Small intestine (tissue), 7 donors: Measurements from ENCODE around the gene UTY. TPM values are rescaled to one million over a fixed set of nuclear protein-coding genes. Genes with fewer than 3 reads are reported as not detected.

ENCODE experiments used
- DNase-seq, 2 donors: peaks; one replicate each; pipeline versions ENCODE4 v3.0.0 to v3.0.0-alpha.2; 2013
- FAIRE-seq: peaks from 2 replicates; lab custom pipeline; 2012; peaks lifted over from hg19 to GRCh38; lab: Jason Lieb, UNC
- H3K27ac ChIP-seq, 3 donors: one replicate each; pipeline ENCODE4 v1.5.1; 2013; ENCODE audit warnings: low read length in 2 of 3, mild to moderate bottlenecking in 2 of 3, control low read depth in 1 of 3, inconsistent platforms in 1 of 3, low read depth in 1 of 3, moderate library complexity in 1 of 3
- H3K27me3 ChIP-seq, 3 donors: one replicate each; pipeline ENCODE4 v1.6.1; 2013; ENCODE audit warnings: low read length in 3 of 3, inconsistent platforms in 1 of 3; ENCODE audit not compliant: control insufficient read depth in 3 of 3, insufficient read depth in 3 of 3
- H3K36me3 ChIP-seq, 3 donors: one replicate each; pipeline ENCODE4 v1.6.1; 2013; ENCODE audit warnings: low read length in 3 of 3, inconsistent platforms in 1 of 3, low read depth in 1 of 3, mild to moderate bottlenecking in 1 of 3, moderate library complexity in 1 of 3; ENCODE audit not compliant: control insufficient read depth in 3 of 3, insufficient read depth in 2 of 3
- H3K4me1 ChIP-seq, 3 donors: one replicate each; pipeline ENCODE4 v1.6.1; 2013; ENCODE audit warnings: low read length in 2 of 3, inconsistent platforms in 1 of 3, low read depth in 1 of 3, mild to moderate bottlenecking in 1 of 3, moderate library complexity in 1 of 3; ENCODE audit not compliant: control insufficient read depth in 3 of 3, insufficient read depth in 2 of 3
- H3K4me3 ChIP-seq, 3 donors: one replicate each; pipeline ENCODE4 v1.5.1; 2013; ENCODE audit warnings: low read length in 3 of 3, control low read depth in 1 of 3, inconsistent platforms in 1 of 3, low read depth in 1 of 3, mild to moderate bottlenecking in 1 of 3, moderate library complexity in 1 of 3
- H3K9me3 ChIP-seq, 2 donors: one replicate each; pipeline ENCODE4 v1.6.1; 2013; ENCODE audit warnings: low read depth in 1 of 2, low read length in 1 of 2; ENCODE audit not compliant: control insufficient read depth in 2 of 2, insufficient read depth in 1 of 2
- WGBS, 3 donors: extraction: QIAGEN DNeasy Blood & Tissue Kit; methylation state at CpG; one replicate each; pipeline ENCODE4 v1.1.7; 2013; 5-methylcytosine and 5-hydroxymethylcytosine counted together
- polyA plus RNA-seq, 4 donors: library from polyadenylated mRNA; stranded (reverse) in 3 of 4; unstranded in 1 of 4; fragments of 200-250 nt in 3 of 4; fragments of 120-200 nt in 1 of 4; gene quantifications; one replicate each; pipeline versions ENCODE4 v1.2.1 to v1.2.3, GENCODE V29; 2013
- donor health status: healthy with polysubstance abuse.
- donor health status: control.
- donor health status: control.
- donor health status: Bipolar disorder and iron deficiency.
- donor health status: healthy.

Gene UTY
- polyA plus RNA-seq, 4 donors = 3.3 to 15.4 (median 3.8) TPM; not detected in 1

GRCh38 chrY:13432293-13433025 lies 47.4 kb downstream of the UTY start:
- FAIRE-seq = no peak
- Histone ChIP-seq H3K27ac (no peak overlapping the region), H3K27me3 (no peaks in the 10 kb centered on the region), H3K9me3 (peaks cover 0 to 14% of the 10 kb centered on the region in 2 donors), H3K36me3 (peaks cover 0 to 15% (median 0%) of the 10 kb centered on the region in 3 donors), H3K4me1 (no peaks in the 10 kb centered on the region), H3K4me3 (no peak overlapping the region)
- 75 to 89% methylated on average over 3 of the region's 3 CpGs; no CpG with 5 or more reads in 1 of the 3 donors for WGBS, 3 donors
- no peak for DNase-seq

DNA sequence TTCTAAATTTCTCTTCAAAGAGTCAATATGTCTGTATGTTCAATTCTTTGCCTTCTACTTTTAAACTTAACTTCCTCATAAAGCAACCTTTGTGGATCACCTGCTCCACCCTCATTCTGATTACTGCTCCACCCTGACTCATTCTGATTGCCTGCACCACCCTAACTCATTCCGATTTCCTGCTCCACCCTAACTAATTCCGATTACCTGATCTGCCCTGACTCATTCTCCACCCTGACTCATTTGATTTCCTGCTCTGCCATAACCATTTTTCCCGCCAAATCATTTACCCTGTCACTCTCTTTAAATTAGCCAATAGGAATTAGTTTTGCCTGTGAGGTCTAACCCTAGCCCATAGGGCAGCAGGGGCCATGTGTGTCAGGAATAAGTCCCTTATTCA lies 50.3 kb downstream of the UTY start:
- DNase-seq (no peak), FAIRE-seq (no peak)
- Histone ChIP-seq H3K4me3 (no peak overlapping the region), H3K27ac (no peak overlapping the region), H3K9me3 (peaks cover 0 to 14% of the 10 kb centered on the region in 2 donors), H3K27me3 (no peaks in the 10 kb centered on the region), H3K36me3 (peaks cover 0 to 2% (median 0%) of the 10 kb centered on the region in 3 donors), H3K4me1 (no peaks in the 10 kb centered on the region)
- WGBS, 3 donors = 79 to 92% methylated on average over 3 of the region's 3 CpGs; no CpG with 5 or more reads in 1 of the 3 donors

DNA sequence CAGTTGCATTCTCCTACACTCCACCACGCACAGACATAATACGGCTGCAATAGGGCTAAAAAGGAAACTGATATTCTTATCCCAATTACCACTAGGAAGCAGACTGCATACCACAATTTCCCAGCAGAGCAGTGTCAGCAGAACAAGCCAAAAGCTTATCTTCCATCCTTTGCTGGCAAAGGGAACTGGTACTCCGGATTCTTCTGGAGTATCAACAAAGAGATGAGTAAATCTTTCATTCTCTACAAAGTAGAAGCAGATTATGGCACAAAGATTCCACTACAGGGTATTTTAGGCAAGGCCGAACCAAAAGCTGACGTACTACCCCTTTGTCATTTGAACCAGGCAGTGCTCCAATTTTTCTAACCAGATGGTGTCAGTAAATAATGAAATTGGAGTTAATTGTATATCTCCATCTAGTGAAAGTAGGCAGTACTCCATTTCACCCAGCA lies 56.5 kb downstream of the UTY start:
- WGBS, 3 donors = 53 to 88% methylated on average over 5 of the region's 5 CpGs; no CpG with 5 or more reads in 1 of the 3 donors
- Histone ChIP-seq H3K27ac (no peak overlapping the region), H3K9me3 (no peaks in the 10 kb centered on the region), H3K4me3 (no peak overlapping the region), H3K27me3 (no peaks in the 10 kb centered on the region), H3K4me1 (no peaks in the 10 kb centered on the region), H3K36me3 (no peaks in the 10 kb centered on the region)
- DNase-seq = no peak
- FAIRE-seq = no peak

- peaks cover 0 to 11% (median 0%) of the 10 kb centered on the region in 3 donors for H3K36me3 ChIP-seq
- FAIRE-seq = no peak
- no peaks in the 10 kb centered on the region for H3K27me3 ChIP-seq
- H3K4me1 ChIP-seq = no peaks in the 10 kb centered on the region
- 74 to 100% (median 95%) methylated on average over 2 to 6 of the region's 6 CpGs for WGBS, 3 donors
- no peak overlapping the region for H3K4me3 ChIP-seq
- no peaks in the 10 kb centered on the region for H3K9me3 ChIP-seq
- no peak for DNase-seq
- no peak overlapping the region for H3K27ac ChIP-seq
These were observed 62.8 kb downstream of the UTY start for GRCh38 chrY:13416869-13417661.

GRCh38 chrY:13415556-13415955 lies 64.3 kb downstream of the UTY start:
- Histone ChIP-seq H3K4me1 (no peaks in the 10 kb centered on the region), H3K9me3 (no peaks in the 10 kb centered on the region), H3K27ac (no peak overlapping the region), H3K4me3 (no peak overlapping the region), H3K27me3 (no peaks in the 10 kb centered on the region), H3K36me3 (peaks cover 0 to 15% (median 2%) of the 10 kb centered on the region in 3 donors)
- FAIRE-seq = no peak
- no peak for DNase-seq

DNA sequence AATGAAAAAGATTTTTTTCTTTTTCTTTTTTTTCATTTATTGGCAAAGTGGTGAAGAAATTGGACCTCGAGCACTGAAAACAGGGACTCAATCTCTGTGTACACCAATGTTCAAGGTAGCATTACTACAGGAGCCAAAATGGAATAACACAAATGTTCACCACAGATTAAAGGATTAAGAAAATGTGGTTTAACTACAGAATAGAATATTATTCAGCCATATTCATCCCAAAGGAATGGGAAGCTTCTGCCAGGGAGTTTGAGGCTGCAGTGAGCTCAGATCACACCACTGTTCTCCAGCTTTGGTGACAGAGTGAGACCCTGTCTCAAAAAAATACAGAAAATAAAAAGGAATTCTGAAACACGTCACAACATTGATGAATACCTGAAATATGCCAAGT lies 81.0 kb downstream of the UTY start:
- no peak for FAIRE-seq
- no peaks in the 10 kb centered on the region for H3K4me1 ChIP-seq
- H3K36me3 ChIP-seq = no peaks in the 10 kb centered on the region

GRCh38 chrY:13381110-13381683 lies 98.6 kb downstream of the UTY start:
- 77 to 84% methylated on average over 7 of the region's 7 CpGs; no CpG with 5 or more reads in 1 of the 3 donors for WGBS, 3 donors
- DNase-seq (no peak), FAIRE-seq (no peak)
- H3K4me1 ChIP-seq = no peaks in the 10 kb centered on the region
- no peaks in the 10 kb centered on the region for H3K9me3 ChIP-seq
- H3K27me3 ChIP-seq = no peaks in the 10 kb centered on the region
- peaks cover 0 to 3% (median 0%) of the 10 kb centered on the region in 3 donors for H3K36me3 ChIP-seq
- H3K4me3 ChIP-seq = no peak overlapping the region
- no peak overlapping the region for H3K27ac ChIP-seq

More for the DNA sequence above, 81.0 kb downstream of the UTY start:
- Histone ChIP-seq H3K27ac (no peak overlapping the region), H3K9me3 (no peaks in the 10 kb centered on the region), H3K4me3 (no peak overlapping the region), H3K27me3 (no peaks in the 10 kb centered on the region)
- no peak for DNase-seq
- WGBS, 3 donors = 89 to 96% methylated on average over 2 of the region's 2 CpGs; no CpG with 5 or more reads in 1 of the 3 donors
